Activated T-cell treated with anti-CD3 and anti-CD28 coated beads, Interleukin-2, amount 50 U/mL, for 1 hour (primary cell): ENCODE measurements around the gene MBOAT2.
"Not testable (repeated sequence)": the region's sequence is repeated elsewhere in the genome, so short reads cannot be mapped to it uniquely, and the experiment has no call there.

Experiments used
- DNase-seq: peaks from one replicate; pipeline ENCODE4 v3.0.0-alpha.2; 2020

Gene MBOAT2

GRCh38 chr2:8989536-8990079 lies 13.9 kb downstream of the MBOAT2 start:
- DNase-seq: no peak

- DNase-seq: no peak
Measured at GRCh38 chr2:8987410-8987809, 16.1 kb downstream of the MBOAT2 start.

- no peak for DNase-seq
Measured at GRCh38 chr2:8986327-8986976, 17.0 kb downstream of the MBOAT2 start.

GRCh38 chr2:8985561-8986326 lies 17.7 kb downstream of the MBOAT2 start:
- DNase-seq: no peak

GRCh38 chr2:8984855-8985254 lies 18.6 kb downstream of the MBOAT2 start:
- no peak for DNase-seq

GRCh38 chr2:8984157-8984556 lies 19.3 kb downstream of the MBOAT2 start:
- DNase-seq: no peak

GRCh38 chr2:8983571-8983970 lies 19.9 kb downstream of the MBOAT2 start:
- DNase-seq: no peak

GRCh38 chr2:8981876-8982275 lies 21.6 kb downstream of the MBOAT2 start:
- DNase-seq: no peak

- no peak for DNase-seq
Measured at GRCh38 chr2:8980096-8980495, 23.4 kb downstream of the MBOAT2 start.

- no peak for DNase-seq
Measured at GRCh38 chr2:8977758-8978157, 25.7 kb downstream of the MBOAT2 start.

GRCh38 chr2:8976442-8977259 lies 26.8 kb downstream of the MBOAT2 start:
- DNase-seq: no peak

GRCh38 chr2:8974016-8974415 lies 29.5 kb downstream of the MBOAT2 start:
- DNase-seq: no peak

GRCh38 chr2:8973017-8973416 lies 30.5 kb downstream of the MBOAT2 start:
- not testable (repeated sequence) for DNase-seq

- not testable (repeated sequence) for DNase-seq
Measured at GRCh38 chr2:8972535-8972934, 30.9 kb downstream of the MBOAT2 start.

GRCh38 chr2:8969348-8969747 lies 34.1 kb downstream of the MBOAT2 start:
- DNase-seq: not testable (repeated sequence)

GRCh38 chr2:8966123-8966908 lies 37.2 kb downstream of the MBOAT2 start:
- no peak for DNase-seq

GRCh38 chr2:8965216-8965969 lies 38.1 kb downstream of the MBOAT2 start:
- DNase-seq: no peak

GRCh38 chr2:8962890-8963289 lies 40.6 kb downstream of the MBOAT2 start:
- DNase-seq: no peak

GRCh38 chr2:8957628-8958027 lies 45.9 kb downstream of the MBOAT2 start:
- no peak for DNase-seq

GRCh38 chr2:8956774-8957173 lies 46.7 kb downstream of the MBOAT2 start:
- DNase-seq: no peak

GRCh38 chr2:8954990-8955389 lies 48.5 kb downstream of the MBOAT2 start:
- no peak for DNase-seq

GRCh38 chr2:8953525-8953924 lies 50.0 kb downstream of the MBOAT2 start:
- no peak for DNase-seq
